ENCODE results near the gene RBMS3. TPM values are rescaled to one million over a fixed set of nuclear protein-coding genes. Genes with fewer than 3 reads are reported as not detected.

RBMS3 gene
- total and polyA plus RNA-seq, 2 experiments from 2014 or later = 20.8 TPM

GRCh38 chr3:29976871-29977270, 696.0 kb downstream of the RBMS3 start:
- Histone ChIP-seq H3K4me3 (no peak overlapping the region), H3K27ac (no peak overlapping the region), H3K4me1 (ENCODE audit: low read depth) (no peaks in the 10 kb centered on the region), H3K36me3 (no peaks in the 10 kb centered on the region), H3K9me3 (ENCODE audit: low read depth) (no peaks in the 10 kb centered on the region), H3K27me3 (no peaks in the 10 kb centered on the region)
- DNase-seq (ENCODE audit: low read depth in 1 of 2, low spot score in 1 of 2) = no peak
- TF ChIP-seq, protein P1, sequence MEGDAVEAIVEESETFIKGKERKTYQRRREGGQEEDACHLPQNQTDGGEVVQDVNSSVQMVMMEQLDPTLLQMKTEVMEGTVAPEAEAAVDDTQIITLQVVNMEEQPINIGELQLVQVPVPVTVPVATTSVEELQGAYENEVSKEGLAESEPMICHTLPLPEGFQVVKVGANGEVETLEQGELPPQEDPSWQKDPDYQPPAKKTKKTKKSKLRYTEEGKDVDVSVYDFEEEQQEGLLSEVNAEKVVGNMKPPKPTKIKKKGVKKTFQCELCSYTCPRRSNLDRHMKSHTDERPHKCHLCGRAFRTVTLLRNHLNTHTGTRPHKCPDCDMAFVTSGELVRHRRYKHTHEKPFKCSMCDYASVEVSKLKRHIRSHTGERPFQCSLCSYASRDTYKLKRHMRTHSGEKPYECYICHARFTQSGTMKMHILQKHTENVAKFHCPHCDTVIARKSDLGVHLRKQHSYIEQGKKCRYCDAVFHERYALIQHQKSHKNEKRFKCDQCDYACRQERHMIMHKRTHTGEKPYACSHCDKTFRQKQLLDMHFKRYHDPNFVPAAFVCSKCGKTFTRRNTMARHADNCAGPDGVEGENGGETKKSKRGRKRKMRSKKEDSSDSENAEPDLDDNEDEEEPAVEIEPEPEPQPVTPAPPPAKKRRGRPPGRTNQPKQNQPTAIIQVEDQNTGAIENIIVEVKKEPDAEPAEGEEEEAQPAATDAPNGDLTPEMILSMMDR (IDR thresholded peaks at IDR 0.05; ENCODE audit: low read depth, low read length) = no peak

GRCh38 chr3:29977360-29977759, 696.5 kb downstream of the RBMS3 start:
- Histone ChIP-seq H3K27ac (no peak overlapping the region), H3K9me3 (ENCODE audit: low read depth) (no peaks in the 10 kb centered on the region), H3K4me1 (ENCODE audit: low read depth) (no peaks in the 10 kb centered on the region), H3K27me3 (no peaks in the 10 kb centered on the region), H3K36me3 (no peaks in the 10 kb centered on the region), H3K4me3 (no peak overlapping the region)
- TF ChIP-seq, protein P1 (IDR thresholded peaks at IDR 0.05; ENCODE audit: low read depth, low read length) = no peak
- peak in 1 of 2 donors; percentile 47 for DNase-seq (ENCODE audit: low read depth in 1 of 2, low spot score in 1 of 2)

DNA sequence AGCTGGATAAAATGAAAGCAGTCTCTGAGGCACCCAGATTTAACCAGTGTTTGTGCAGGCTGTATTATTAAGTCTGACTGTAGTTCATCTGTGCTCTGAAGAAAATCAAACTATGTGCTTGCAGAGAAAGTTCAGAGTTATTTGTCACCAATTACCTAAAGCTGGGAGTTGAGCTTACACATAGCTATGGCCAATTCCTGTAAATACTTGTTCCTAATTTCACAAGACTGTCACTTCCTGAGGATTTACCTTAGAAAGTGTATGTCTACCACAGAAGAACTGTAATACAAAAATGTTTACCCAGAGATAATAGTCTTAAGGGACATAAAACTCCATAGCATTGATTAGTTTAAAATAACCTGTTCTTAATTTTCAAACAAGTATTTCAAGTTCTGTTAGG, 697.2 kb downstream of the RBMS3 start:
- Histone ChIP-seq H3K4me3 (no peak overlapping the region), H3K27me3 (no peaks in the 10 kb centered on the region), H3K27ac (no peak overlapping the region), H3K36me3 (no peaks in the 10 kb centered on the region), H3K4me1 (ENCODE audit: low read depth) (no peaks in the 10 kb centered on the region), H3K9me3 (ENCODE audit: low read depth) (no peaks in the 10 kb centered on the region)
- TF ChIP-seq, protein P1 (IDR thresholded peaks at IDR 0.05; ENCODE audit: low read depth, low read length) = no peak
- DNase-seq (ENCODE audit: low read depth in 1 of 2, low spot score in 1 of 2) = no peak

DNA sequence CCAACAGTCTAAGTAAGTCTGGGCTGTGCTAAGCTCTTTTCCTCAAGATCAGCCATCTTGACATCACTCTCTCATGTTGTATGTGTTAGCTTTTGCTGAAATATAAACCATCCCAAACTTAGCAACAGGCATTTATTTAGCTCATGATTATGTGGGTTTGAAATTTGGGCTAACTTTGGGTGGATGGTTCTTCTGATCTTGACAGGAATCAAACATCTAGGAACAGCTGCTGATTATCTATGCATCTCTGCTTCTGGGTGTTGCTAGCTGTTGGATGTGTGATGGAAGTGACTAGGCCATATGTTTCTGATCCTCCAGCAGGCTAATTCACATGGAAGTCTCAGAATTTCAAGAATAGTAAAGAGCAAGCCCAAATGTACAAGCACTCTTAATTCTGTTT, 710.3 kb downstream of the RBMS3 start:
- H3K27ac ChIP-seq = no peak overlapping the region
- no peaks in the 10 kb centered on the region for H3K36me3 ChIP-seq
- TF ChIP-seq, protein P1 (IDR thresholded peaks at IDR 0.05; ENCODE audit: low read depth, low read length) = no peak
- no peaks in the 10 kb centered on the region for H3K4me1 ChIP-seq (ENCODE audit: low read depth)
- H3K4me3 ChIP-seq = no peak overlapping the region
- no peak for DNase-seq (ENCODE audit: low read depth in 1 of 2, low spot score in 1 of 2)
- no peaks in the 10 kb centered on the region for H3K9me3 ChIP-seq (ENCODE audit: low read depth)
- no peaks in the 10 kb centered on the region for H3K27me3 ChIP-seq

DNA sequence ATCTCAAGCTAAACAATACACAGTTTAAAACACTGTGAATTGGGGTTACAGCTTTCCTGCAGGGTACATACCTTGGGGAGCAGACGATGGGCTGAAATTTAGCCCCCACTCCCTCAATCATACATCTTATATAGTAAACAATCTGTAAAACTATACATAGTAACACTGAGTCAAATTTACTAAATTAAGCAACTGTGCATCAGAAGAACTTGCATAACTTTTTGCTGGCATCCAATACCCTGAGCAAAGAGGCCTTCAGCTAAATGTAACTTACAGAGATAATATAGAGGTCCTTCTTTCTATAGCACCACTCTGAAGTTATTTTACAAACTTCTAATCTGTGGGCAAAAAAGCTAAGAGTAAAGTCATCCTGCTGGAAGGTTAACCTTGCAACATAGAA, 721.9 kb downstream of the RBMS3 start:
- TF ChIP-seq, protein P1 (IDR thresholded peaks at IDR 0.05; ENCODE audit: low read depth, low read length) = no peak
- no peaks in the 10 kb centered on the region for H3K9me3 ChIP-seq (ENCODE audit: low read depth)
- peak in 1 of 2 donors; percentile 28 for DNase-seq (ENCODE audit: low read depth in 1 of 2, low spot score in 1 of 2)
- H3K27ac ChIP-seq = no peak overlapping the region
- no peak overlapping the region for H3K4me3 ChIP-seq
- H3K4me1 ChIP-seq (ENCODE audit: low read depth) = peaks cover 14% of the 10 kb centered on the region
- no peaks in the 10 kb centered on the region for H3K36me3 ChIP-seq
- H3K27me3 ChIP-seq = no peaks in the 10 kb centered on the region

DNA sequence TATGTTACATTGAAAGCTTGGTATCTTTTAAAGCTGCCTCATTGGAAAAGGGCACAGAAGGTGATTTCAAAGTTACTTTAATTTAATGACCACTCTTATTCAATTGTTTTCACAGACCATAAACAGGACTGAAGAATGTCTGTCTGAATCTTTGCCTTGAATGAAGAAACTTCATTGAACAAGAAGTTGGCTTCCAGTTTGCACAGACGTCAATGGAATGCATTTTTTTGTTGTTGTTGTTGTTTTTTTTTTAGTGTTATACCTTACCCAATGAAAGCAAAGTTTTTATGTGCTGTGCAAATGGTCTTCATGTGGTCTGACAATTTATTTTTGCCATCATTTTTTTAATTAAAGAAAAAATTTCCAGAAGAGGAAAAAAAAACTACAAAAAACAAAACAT, 722.9 kb downstream of the RBMS3 start:
- Histone ChIP-seq H3K27me3 (no peaks in the 10 kb centered on the region), H3K27ac (no peak overlapping the region), H3K36me3 (no peaks in the 10 kb centered on the region), H3K9me3 (ENCODE audit: low read depth) (no peaks in the 10 kb centered on the region), H3K4me3 (no peak overlapping the region), H3K4me1 (ENCODE audit: low read depth) (peaks cover 14% of the 10 kb centered on the region)
- DNase-seq (ENCODE audit: low read depth in 1 of 2, low spot score in 1 of 2) = no peak
- TF ChIP-seq, protein P1 (IDR thresholded peaks at IDR 0.05; ENCODE audit: low read depth, low read length) = no peak
